ENCODE results near the gene IL17RC. TPM values are rescaled to one million over a fixed set of nuclear protein-coding genes. Genes with fewer than 3 reads are reported as not detected.

The IL17RC gene
- total and polyA plus RNA-seq, 2 of the 8 experiments (the other 6 are each of a cell fraction or from before 2014, with no cell fraction given) = 11.8 to 13.0 TPM

GRCh38 chr3:9933561-9934234 is 16.8 kb downstream of the IL17RC start, which contains the start of gene CRELD1 (continued):
- TF ChIP-seq CTCF (IDR thresholded peaks at IDR 0.05; ENCODE audit: control extremely low read depth in 1 of 3, insufficient read depth in 1 of 3, low read depth in 1 of 3, low read length in 3 of 3) = no peak
- TF ChIP-seq CHD1 (IDR thresholded peaks at IDR 0.05; ENCODE audit: low read depth, low read length) = no peak
- TF ChIP-seq, protein P1, sequence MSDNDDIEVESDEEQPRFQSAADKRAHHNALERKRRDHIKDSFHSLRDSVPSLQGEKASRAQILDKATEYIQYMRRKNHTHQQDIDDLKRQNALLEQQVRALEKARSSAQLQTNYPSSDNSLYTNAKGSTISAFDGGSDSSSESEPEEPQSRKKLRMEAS (IDR thresholded peaks at IDR 0.05) = peak; percentile 96
- TF ChIP-seq E2F6 (IDR thresholded peaks at IDR 0.05) = peak; percentile 84
- TF ChIP-seq, protein P2, sequence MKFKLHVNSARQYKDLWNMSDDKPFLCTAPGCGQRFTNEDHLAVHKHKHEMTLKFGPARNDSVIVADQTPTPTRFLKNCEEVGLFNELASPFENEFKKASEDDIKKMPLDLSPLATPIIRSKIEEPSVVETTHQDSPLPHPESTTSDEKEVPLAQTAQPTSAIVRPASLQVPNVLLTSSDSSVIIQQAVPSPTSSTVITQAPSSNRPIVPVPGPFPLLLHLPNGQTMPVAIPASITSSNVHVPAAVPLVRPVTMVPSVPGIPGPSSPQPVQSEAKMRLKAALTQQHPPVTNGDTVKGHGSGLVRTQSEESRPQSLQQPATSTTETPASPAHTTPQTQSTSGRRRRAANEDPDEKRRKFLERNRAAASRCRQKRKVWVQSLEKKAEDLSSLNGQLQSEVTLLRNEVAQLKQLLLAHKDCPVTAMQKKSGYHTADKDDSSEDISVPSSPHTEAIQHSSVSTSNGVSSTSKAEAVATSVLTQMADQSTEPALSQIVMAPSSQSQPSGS (IDR thresholded peaks at IDR 0.05; ENCODE audit: low read length) = 0 out of 2 replicates have a peak, but pooled peaks have one; percentile 26
- no peak for TF ChIP-seq MAFK (IDR thresholded peaks at IDR 0.05; ENCODE audit: low read depth, low read length)
- TF ChIP-seq NRF1 (IDR thresholded peaks at IDR 0.05; ENCODE audit: low read depth, low read length) = no peak
- no peak for TF ChIP-seq ASH2L (IDR thresholded peaks at IDR 0.05; ENCODE audit: low read length)
- no peak for TF ChIP-seq ZNF274 (IDR thresholded peaks at IDR 0.05; ENCODE audit: borderline replicate concordance, extremely low read depth, low read length)
- no peak for TF ChIP-seq BCL11A (IDR thresholded peaks at IDR 0.05; ENCODE audit: low read depth in 2 of 2, low read length in 2 of 2)
- 0 out of 4 replicates have a peak, but pooled peaks of 1 of the 2 experiments have one; percentile 13 for TF ChIP-seq SIN3A (conservative IDR thresholded peaks at IDR 0.05 in 1 of 2, IDR thresholded peaks at IDR 0.05 in 1 of 2; ENCODE audit: low read depth in 1 of 2, low read length in 2 of 2)
- TF ChIP-seq SP2 (IDR thresholded peaks at IDR 0.05; ENCODE audit: low read length) = no peak
- no peak for TF ChIP-seq RAD21 (IDR thresholded peaks at IDR 0.05 in 1 of 2, conservative IDR thresholded peaks at IDR 0.05 in 1 of 2; ENCODE audit: low read depth in 2 of 2, low read length in 2 of 2)
- TF ChIP-seq, protein P3, sequence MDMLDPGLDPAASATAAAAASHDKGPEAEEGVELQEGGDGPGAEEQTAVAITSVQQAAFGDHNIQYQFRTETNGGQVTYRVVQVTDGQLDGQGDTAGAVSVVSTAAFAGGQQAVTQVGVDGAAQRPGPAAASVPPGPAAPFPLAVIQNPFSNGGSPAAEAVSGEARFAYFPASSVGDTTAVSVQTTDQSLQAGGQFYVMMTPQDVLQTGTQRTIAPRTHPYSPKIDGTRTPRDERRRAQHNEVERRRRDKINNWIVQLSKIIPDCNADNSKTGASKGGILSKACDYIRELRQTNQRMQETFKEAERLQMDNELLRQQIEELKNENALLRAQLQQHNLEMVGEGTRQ (IDR thresholded peaks at IDR 0.05; ENCODE audit: low read length) = peak; percentile 37; the same call in 1 of the 2 replicates
- TF ChIP-seq HDAC2 (IDR thresholded peaks at IDR 0.05; ENCODE audit: borderline replicate concordance in 1 of 2, low read depth in 2 of 2, low read length in 2 of 2) = no peak
- TF ChIP-seq CHD2 (IDR thresholded peaks at IDR 0.05; ENCODE audit: low read length) = peak; percentile 66
- no peak for TF ChIP-seq SIX5 (IDR thresholded peaks at IDR 0.05; ENCODE audit: low read depth, low read length)
